Measurements from ENCODE around the gene PDE9A. TPM values are rescaled to one million over a fixed set of nuclear protein-coding genes. Genes with fewer than 3 reads are reported as not detected.
"Not testable (repeated sequence)": the region's sequence is repeated elsewhere in the genome, so short reads cannot be mapped to it uniquely, and the experiment has no call there.

The PDE9A gene
- total RNA-seq, 1 donor from 2014 or later = 27.4 TPM

DNA sequence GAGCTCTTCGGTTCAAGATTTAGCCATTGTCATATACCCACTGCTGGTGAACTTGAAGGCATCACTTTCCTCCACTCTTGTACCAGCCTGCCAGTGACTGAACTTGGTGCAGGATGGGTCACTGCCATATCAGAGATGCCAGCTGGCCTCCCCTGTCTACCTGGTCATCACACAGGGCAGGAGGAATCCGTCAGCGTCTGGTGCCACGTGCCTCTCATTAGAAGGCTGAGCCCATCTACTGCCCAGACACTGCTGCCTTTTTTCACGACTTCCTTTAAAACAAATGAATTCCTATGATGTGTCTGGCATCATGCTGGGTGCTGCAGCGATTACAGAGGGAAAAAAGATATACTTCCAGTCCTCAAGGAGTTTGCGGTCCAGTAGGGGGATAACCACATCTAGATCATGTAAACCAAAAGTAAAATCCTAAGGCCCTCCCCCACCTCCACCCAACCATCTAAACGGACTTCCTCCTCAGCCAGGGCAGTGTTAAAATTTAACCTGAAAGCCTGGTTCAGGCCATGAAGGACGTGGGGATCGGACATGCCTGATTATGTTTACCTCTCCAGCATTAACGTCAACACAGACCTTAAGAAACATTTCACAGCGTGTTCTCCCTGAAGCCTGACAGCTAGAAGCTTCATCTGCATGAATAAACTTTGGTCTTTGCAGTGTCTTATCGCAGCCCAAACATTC is 29.2 kb upstream of the PDE9A start:
- Mint-ChIP-seq H3K27ac (no peak overlapping the region), H3K4me3 (no peak overlapping the region), H3K4me1 (no peaks in the 10 kb centered on the region), H3K27me3 (ENCODE audit: low read depth) (peaks cover 38% of the 10 kb centered on the region), H3K9me3 (peaks cover 3% of the 10 kb centered on the region), H3K36me3 (no peaks in the 10 kb centered on the region)
- TF ChIP-seq, protein P1, sequence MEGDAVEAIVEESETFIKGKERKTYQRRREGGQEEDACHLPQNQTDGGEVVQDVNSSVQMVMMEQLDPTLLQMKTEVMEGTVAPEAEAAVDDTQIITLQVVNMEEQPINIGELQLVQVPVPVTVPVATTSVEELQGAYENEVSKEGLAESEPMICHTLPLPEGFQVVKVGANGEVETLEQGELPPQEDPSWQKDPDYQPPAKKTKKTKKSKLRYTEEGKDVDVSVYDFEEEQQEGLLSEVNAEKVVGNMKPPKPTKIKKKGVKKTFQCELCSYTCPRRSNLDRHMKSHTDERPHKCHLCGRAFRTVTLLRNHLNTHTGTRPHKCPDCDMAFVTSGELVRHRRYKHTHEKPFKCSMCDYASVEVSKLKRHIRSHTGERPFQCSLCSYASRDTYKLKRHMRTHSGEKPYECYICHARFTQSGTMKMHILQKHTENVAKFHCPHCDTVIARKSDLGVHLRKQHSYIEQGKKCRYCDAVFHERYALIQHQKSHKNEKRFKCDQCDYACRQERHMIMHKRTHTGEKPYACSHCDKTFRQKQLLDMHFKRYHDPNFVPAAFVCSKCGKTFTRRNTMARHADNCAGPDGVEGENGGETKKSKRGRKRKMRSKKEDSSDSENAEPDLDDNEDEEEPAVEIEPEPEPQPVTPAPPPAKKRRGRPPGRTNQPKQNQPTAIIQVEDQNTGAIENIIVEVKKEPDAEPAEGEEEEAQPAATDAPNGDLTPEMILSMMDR (IDR thresholded peaks at IDR 0.05; ENCODE audit: unreplicated experiment) = no peak
- no peak for DNase-seq (ENCODE audit: low spot score in 2 of 2, unreplicated experiment in 2 of 2)

- Mint-ChIP-seq H3K4me3 (no peak overlapping the region), H3K27me3 (ENCODE audit: low read depth) (peaks cover 35% of the 10 kb centered on the region), H3K4me1 (no peaks in the 10 kb centered on the region), H3K9me3 (peaks cover 3% of the 10 kb centered on the region), H3K36me3 (no peaks in the 10 kb centered on the region), H3K27ac (no peak overlapping the region)
- no peak for DNase-seq (ENCODE audit: low spot score in 2 of 2, unreplicated experiment in 2 of 2)
- TF ChIP-seq, protein P1 (IDR thresholded peaks at IDR 0.05; ENCODE audit: unreplicated experiment) = no peak
These were observed 28.5 kb upstream of the PDE9A start for GRCh38 chr21:42624936-42625335.

DNA sequence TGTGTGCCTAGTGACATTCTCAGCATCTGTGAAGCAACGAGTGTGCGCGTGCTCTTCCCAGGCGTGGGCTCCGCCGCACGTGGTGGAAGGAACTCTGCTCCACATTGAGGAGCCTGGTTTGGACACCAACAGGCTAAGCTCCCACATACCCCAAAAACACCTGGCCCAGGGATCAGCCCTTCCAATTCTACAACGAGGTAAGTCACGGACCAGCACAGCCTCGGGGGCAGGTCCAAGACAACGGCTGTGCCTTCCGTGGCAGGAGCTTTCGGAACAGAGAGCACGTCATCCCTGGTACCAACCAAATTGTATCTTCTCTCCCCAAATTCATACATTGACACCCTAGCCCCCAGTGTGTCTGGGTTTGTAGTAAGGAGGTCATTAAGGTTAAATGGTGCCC is 27.2 kb upstream of the PDE9A start:
- H3K4me1 Mint-ChIP-seq = no peaks in the 10 kb centered on the region
- TF ChIP-seq, protein P1 (IDR thresholded peaks at IDR 0.05; ENCODE audit: unreplicated experiment) = no peak
- no peaks in the 10 kb centered on the region for H3K36me3 Mint-ChIP-seq
- no peak for DNase-seq (ENCODE audit: low spot score in 2 of 2, unreplicated experiment in 2 of 2)
- no peak overlapping the region for H3K4me3 Mint-ChIP-seq
- H3K9me3 Mint-ChIP-seq = no peaks in the 10 kb centered on the region
- peaks cover 35% of the 10 kb centered on the region for H3K27me3 Mint-ChIP-seq (ENCODE audit: low read depth)
- no peak overlapping the region for H3K27ac Mint-ChIP-seq

GRCh38 chr21:42627527-42628289 is 25.7 kb upstream of the PDE9A start:
- peaks cover 35% of the 10 kb centered on the region for H3K27me3 Mint-ChIP-seq (ENCODE audit: low read depth)
- no peak overlapping the region for H3K27ac Mint-ChIP-seq
- no peaks in the 10 kb centered on the region for H3K9me3 Mint-ChIP-seq
- no peaks in the 10 kb centered on the region for H3K4me1 Mint-ChIP-seq
- TF ChIP-seq, protein P1 (IDR thresholded peaks at IDR 0.05; ENCODE audit: unreplicated experiment) = no peak
- no peak for DNase-seq (ENCODE audit: low spot score in 2 of 2, unreplicated experiment in 2 of 2)
- no peak overlapping the region for H3K4me3 Mint-ChIP-seq
- no peaks in the 10 kb centered on the region for H3K36me3 Mint-ChIP-seq

GRCh38 chr21:42628466-42629061 is 24.9 kb upstream of the PDE9A start:
- H3K27ac Mint-ChIP-seq; DNase-seq (ENCODE audit: low spot score in 2 of 2, unreplicated experiment in 2 of 2); H3K9me3 Mint-ChIP-seq; H3K36me3 Mint-ChIP-seq; H3K4me3 Mint-ChIP-seq; H3K4me1 Mint-ChIP-seq: not testable (repeated sequence)
- peaks cover 34% of the 10 kb centered on the region for H3K27me3 Mint-ChIP-seq (ENCODE audit: low read depth)

All from mesothelial cell of epicardium (in vitro differentiated cells).